ENCODE data around the gene WDR87.
"Not testable (repeated sequence)": the region's sequence is repeated elsewhere in the genome, so short reads cannot be mapped to it uniquely, and the experiment has no call there.

WDR87 gene

DNA sequence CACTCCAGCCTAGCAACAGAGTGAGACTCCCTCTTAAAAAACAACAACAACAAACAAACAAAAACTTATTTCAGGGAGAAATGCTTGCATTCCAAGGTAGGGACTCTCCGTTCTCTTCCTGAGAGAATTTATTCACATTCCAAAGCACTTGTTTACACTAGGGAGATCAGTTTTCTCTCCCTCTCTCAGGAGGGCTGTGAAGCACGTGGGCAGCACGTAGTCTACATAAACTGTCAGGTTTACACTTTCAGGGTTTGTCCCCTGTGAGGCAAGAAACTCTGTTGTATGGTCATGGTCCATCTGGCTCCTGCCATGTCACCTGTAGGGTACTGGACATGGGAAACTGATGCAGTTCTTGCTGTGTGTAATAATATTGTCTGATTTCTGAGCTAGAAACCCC lies 31.6 kb downstream of the WDR87 start:
- no peak for DNase-seq

DNA sequence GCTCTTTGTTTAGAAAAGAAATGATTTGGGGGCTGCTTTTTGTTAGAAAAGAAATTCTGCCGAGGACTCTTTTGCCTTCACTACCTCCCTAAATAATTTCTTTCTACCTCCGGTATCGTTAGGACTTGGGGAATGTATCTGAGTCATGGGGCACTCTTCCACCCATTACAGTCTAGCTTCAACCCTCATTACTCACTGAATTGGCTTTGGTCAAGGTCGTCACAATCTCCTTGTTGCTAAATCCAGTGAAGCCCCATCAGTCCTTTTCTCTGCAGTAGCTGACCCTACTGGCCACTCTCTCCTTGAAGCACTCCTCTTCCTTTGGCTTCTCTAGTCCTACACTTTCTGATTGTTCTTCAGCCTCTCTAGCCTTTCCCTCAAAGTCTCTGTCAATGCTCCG lies 34.0 kb downstream of the WDR87 start:
- no peak for DNase-seq

DNA sequence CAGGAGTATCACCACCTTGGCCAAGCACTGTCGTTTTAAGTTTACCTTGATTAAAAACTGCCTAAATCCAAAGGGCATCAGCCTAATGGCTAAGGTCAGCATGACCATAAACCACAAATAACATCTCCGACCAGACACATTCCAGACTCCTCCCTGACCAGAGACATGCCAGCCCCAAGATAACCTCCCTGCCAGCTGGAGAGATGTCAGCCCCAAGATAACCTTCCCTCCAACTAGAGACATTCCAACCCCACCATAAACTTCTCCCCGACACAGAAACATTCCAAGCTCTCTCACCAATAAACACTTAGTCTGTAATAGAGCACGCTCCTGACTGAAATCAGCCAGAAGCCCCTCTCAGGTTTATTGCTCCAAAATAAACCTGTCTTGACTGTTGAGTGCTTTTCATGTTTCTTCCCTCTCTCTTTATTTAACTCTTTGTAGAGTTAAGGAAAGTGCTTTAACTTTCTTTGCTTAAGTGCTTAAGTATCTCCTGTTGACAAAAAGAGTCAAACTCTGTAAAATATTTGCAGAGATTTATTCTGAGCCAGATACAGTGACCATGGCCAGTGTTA lies 36.5 kb downstream of the WDR87 start:
- no peak for DNase-seq

DNA sequence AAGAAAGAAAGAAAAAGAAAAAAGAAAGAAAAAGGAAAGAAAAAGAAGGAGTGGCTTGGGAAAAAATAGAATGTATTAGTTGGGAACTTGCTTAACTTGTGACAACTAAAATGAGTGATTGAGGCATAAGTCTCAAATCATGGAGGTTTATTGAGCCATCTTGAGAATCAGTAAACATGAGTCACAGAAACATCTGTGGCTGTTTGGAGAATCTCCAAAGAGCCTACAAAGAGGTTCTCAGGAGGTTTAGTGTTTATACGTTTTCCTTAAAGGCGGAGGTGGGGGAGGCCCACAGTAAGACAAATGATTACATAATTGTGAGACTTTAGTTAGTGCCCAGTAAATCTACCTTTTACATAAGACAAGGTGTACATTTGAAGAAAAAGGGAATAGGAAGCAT lies 38.6 kb downstream of the WDR87 start:
- DNase-seq, result no peak

DNA sequence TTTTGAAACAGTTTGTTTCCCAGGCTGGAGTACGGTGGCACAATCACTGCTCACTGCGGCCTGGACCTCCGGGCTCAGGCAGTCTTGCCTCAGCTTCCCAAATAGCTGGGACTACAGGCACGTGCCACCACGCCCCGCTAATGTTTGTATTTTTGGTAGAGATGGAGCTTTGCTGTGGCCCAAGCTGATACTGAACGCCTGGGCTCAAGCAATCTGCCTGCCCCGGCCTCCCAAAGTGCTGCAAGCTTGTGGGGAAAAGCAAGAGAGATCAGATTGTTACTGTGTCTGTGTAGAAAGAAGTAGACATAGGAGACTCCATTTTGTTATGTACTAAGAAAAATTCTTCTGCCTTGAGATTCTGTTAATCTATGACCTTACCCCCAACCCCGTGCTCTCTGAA lies 40.5 kb downstream of the WDR87 start:
- not testable (repeated sequence) for DNase-seq

DNA sequence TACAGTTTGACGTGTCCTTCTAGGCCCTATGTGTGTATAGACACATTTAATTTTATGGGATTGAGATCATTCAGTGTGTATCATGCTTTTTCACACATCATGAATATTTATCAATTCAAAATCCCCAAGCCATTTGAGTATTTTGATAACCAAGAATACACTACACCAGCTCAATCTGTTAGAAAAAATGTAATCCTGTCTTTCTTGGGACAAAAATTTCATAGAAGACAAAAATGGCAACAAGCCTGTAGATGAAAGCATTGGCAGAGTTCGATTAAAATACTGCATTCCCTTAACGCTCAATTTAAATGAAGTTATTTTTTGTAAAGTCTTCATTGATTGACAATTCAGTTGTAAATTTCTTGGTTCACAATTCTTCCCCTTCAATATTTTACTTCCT lies 41.9 kb downstream of the WDR87 start:
- no peak for DNase-seq

DNA sequence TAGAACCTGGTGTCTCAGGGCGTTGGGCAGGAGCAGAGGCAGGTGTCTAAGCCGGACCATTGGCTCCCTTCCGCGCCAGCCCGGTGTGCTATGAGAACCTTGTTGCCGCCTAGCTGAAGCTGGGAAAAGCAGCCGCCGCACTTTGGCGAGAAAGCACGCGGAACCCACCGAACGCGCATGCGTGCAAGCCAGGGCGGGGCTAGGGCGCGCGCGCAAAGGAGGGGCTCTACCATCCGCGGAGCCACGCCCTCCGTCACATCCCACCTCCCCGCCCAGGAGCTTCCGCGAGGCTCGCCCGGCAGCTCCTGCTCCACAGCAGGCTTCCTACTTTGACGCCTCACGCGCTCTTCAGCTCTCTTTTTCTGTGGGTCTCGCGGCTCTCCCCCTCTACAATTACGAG lies 51.3 kb downstream of the WDR87 start:
- peak; percentile 45 for DNase-seq

DNA sequence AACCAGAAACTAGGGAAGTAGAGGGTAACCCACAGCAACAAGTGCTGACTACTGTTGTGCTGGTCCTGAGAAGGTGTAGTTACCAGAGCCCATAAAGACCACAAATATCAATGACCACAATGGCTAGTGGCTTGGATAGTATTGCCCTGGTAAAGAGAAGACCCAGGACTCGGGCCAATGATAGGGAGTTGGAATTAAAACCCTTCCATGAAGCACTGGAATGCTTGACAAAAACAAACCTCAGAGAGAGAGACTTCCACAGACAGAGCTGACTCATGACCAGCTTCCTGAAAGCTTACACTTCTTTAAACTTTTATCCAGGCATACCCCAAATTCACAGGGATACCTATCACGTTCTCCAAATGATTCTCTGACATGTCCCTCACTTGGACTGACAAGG lies 60.5 kb downstream of the WDR87 start:
- no peak for DNase-seq
